WTC11 (cell line): Measurements from ENCODE around the gene SEPTIN8.

Source experiments
- ATF2 ChIP-seq: sonication (generic); formaldehyde crosslinking; IDR thresholded peaks from 2 replicates; pipeline ENCODE4 v1.8.1; 2022; ENCODE audit warnings: low read depth, missing genetic modification reagents, borderline replicate concordance
- CTCF ChIP-seq: fragments of 200-600 bp; IDR thresholded peaks from 2 replicates; pipeline ENCODE4 v1.8.0; 2022; ENCODE audit warnings: antibody characterized with exemption
- NR3C1 ChIP-seq: sonication (generic); formaldehyde crosslinking; conservative IDR thresholded peaks from 2 replicates; pipeline ENCODE4 v1.8.1; 2023; ENCODE audit warnings: low read depth, mild to moderate bottlenecking, missing genetic modification reagents
- TEAD4 ChIP-seq: sonication (generic); formaldehyde crosslinking; IDR thresholded peaks from 2 replicates; pipeline ENCODE4 v1.8.0; 2022; ENCODE audit warnings: mild to moderate bottlenecking, missing genetic modification reagents
- ZNF232 ChIP-seq: sonication (generic); formaldehyde crosslinking; IDR thresholded peaks from 2 replicates; pipeline ENCODE4 v1.8.0; 2022; ENCODE audit warnings: mild to moderate bottlenecking, missing genetic modification reagents
- ZNF425 ChIP-seq: fragments of 250-450 bp; sonication (Bioruptor Pico); conservative IDR thresholded peaks from 2 replicates; pipeline ENCODE4 v1.9.0; 2021; ENCODE audit warnings: mild to moderate bottlenecking

GRCh38 chr5:132775476-132775961 is 1.5 kb downstream of the SEPTIN8 start:
- TF ChIP-seq ZNF232 (CRISPR knock-in tag), result no peak
- no peak for TF ChIP-seq CTCF
- no peak for TF ChIP-seq ATF2 (CRISPR knock-in tag)
- TF ChIP-seq NR3C1 (CRISPR knock-in tag), result no peak
- TF ChIP-seq TEAD4 (CRISPR knock-in tag), result no peak
- no peak for TF ChIP-seq ZNF425 (CRISPR knock-in tag)
